ENCODE measurements around the gene SLAMF7.

DNA sequence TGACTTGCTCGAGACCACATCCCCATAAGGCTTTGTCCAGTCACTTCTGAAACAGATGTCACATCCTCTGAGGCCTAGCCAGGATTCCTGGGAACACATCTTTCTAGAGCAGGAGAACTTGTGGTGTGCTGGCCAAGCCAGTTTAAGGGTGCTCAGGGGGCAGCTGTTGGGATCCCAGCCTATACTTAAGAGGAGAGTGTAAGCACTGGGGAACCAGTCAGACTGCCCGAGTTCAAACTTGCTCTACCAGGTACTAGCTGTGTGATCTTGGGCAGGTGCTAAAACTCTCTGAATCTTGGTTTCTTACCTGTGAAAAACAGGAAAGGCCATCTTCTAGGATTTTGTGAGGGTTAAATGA is 41.3 kb downstream of the SLAMF7 start:
- TF ChIP-seq, protein P1, sequence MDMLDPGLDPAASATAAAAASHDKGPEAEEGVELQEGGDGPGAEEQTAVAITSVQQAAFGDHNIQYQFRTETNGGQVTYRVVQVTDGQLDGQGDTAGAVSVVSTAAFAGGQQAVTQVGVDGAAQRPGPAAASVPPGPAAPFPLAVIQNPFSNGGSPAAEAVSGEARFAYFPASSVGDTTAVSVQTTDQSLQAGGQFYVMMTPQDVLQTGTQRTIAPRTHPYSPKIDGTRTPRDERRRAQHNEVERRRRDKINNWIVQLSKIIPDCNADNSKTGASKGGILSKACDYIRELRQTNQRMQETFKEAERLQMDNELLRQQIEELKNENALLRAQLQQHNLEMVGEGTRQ (IDR thresholded peaks at IDR 0.05; ENCODE audit: low read length): no peak
- TF ChIP-seq EZH2 (IDR thresholded peaks at IDR 0.05; ENCODE audit: low read depth, low read length, severe bottlenecking): no peak
- no peak for TF ChIP-seq FOSL1 (IDR thresholded peaks at IDR 0.05; ENCODE audit: insufficient read depth, low read depth, low read length)

All from H1 (cell line).